ENCODE data around the gene TRIB2. TPM values are rescaled to one million over a fixed set of nuclear protein-coding genes. Genes with fewer than 3 reads are reported as not detected.

Gene TRIB2
- total RNA-seq, 4 donors from 2014 or later = 182 to 554 (median 315) TPM

GRCh38 chr2:12750166-12750905, 33.6 kb downstream of the TRIB2 start:
- Histone ChIP-seq H3K36me3 (no peaks in the 10 kb centered on the region), H3K9me3 (peaks cover 0 to 8% (median 0%) of the 10 kb centered on the region in 4 donors), H3K27me3 (no peaks in the 10 kb centered on the region), H3K4me1 (peaks cover 0 to 9% (median 0%) of the 10 kb centered on the region in 4 donors), H3K4me3 (no peak overlapping the region), H3K27ac (no peak overlapping the region)
- WGBS, 2 donors = 88 to 92% methylated on average over 7 of the region's 7 CpGs
- no peak for TF ChIP-seq POLR2A (IDR thresholded peaks at IDR 0.05)
- TF ChIP-seq EP300 (IDR thresholded peaks at IDR 0.05) = no peak
- TF ChIP-seq CTCF (IDR thresholded peaks at IDR 0.05) = no peak
- no peak for DNase-seq (ENCODE audit: low spot score in 2 of 2)

- Histone ChIP-seq H3K27me3 (no peaks in the 10 kb centered on the region), H3K4me3 (no peak overlapping the region), H3K9me3 (no peaks in the 10 kb centered on the region), H3K36me3 (no peaks in the 10 kb centered on the region), H3K4me1 (peaks cover 0 to 8% (median 0%) of the 10 kb centered on the region in 4 donors), H3K27ac (no peak overlapping the region)
- TF ChIP-seq CTCF (IDR thresholded peaks at IDR 0.05) (no peak), EP300 (IDR thresholded peaks at IDR 0.05) (no peak), POLR2A (IDR thresholded peaks at IDR 0.05) (no peak)
- WGBS, 2 donors = 83 to 88% methylated on average over 5 of the region's 5 CpGs
- no peak for DNase-seq (ENCODE audit: low spot score in 2 of 2)
Observed at GRCh38 chr2:12754643-12755042, 37.9 kb downstream of the TRIB2 start.

- no peak overlapping the region for H3K27ac ChIP-seq
- no peak overlapping the region for H3K4me3 ChIP-seq
- no peaks in the 10 kb centered on the region for H3K9me3 ChIP-seq
- TF ChIP-seq CTCF (IDR thresholded peaks at IDR 0.05) = no peak
- no peak for TF ChIP-seq POLR2A (IDR thresholded peaks at IDR 0.05)
- no peak for TF ChIP-seq EP300 (IDR thresholded peaks at IDR 0.05)
- H3K4me1 ChIP-seq = peaks cover 0 to 8% (median 0%) of the 10 kb centered on the region in 4 donors
- DNase-seq (ENCODE audit: low spot score in 2 of 2) = no peak
- 65 to 76% methylated on average over 3 of the region's 3 CpGs for WGBS, 2 donors
- H3K36me3 ChIP-seq = no peaks in the 10 kb centered on the region
- H3K27me3 ChIP-seq = no peaks in the 10 kb centered on the region
Observed at GRCh38 chr2:12755384-12755783, 38.6 kb downstream of the TRIB2 start.

GRCh38 chr2:12759248-12759647, 42.5 kb downstream of the TRIB2 start:
- Histone ChIP-seq H3K36me3 (no peaks in the 10 kb centered on the region), H3K27me3 (no peaks in the 10 kb centered on the region), H3K27ac (peak overlapping the region in 1 of 4 donors; percentile 37), H3K9me3 (peaks cover 0 to 2% (median 0%) of the 10 kb centered on the region in 4 donors), H3K4me3 (no peak overlapping the region), H3K4me1 (peaks cover 0 to 20% (median 3%) of the 10 kb centered on the region in 4 donors)
- 47 to 58% methylated on average over 4 of the region's 4 CpGs for WGBS, 2 donors
- TF ChIP-seq CTCF (IDR thresholded peaks at IDR 0.05) (no peak), POLR2A (IDR thresholded peaks at IDR 0.05) (no peak), EP300 (IDR thresholded peaks at IDR 0.05) (peak in 1 of 2 donors; percentile 36)
- DNase-seq (ENCODE audit: low spot score in 2 of 2) = no peak

GRCh38 chr2:12761104-12761503, 44.4 kb downstream of the TRIB2 start:
- no peaks in the 10 kb centered on the region for H3K27me3 ChIP-seq
- H3K36me3 ChIP-seq = no peaks in the 10 kb centered on the region
- TF ChIP-seq POLR2A (IDR thresholded peaks at IDR 0.05) (no peak), EP300 (IDR thresholded peaks at IDR 0.05) (no peak), CTCF (IDR thresholded peaks at IDR 0.05) (no peak)
- no peak overlapping the region for H3K4me3 ChIP-seq
- H3K4me1 ChIP-seq = peaks cover 0 to 11% (median 3%) of the 10 kb centered on the region in 4 donors
- no peak overlapping the region for H3K27ac ChIP-seq
- no peak for DNase-seq (ENCODE audit: low spot score in 2 of 2)
- peaks cover 0 to 8% (median 0%) of the 10 kb centered on the region in 4 donors for H3K9me3 ChIP-seq
- WGBS, 2 donors = 67 to 69% methylated on average over 6 of the region's 6 CpGs

All from tibial nerve (tissue), 4 donors.